Measurements from ENCODE around the gene CD3G. TPM values are rescaled to one million over a fixed set of nuclear protein-coding genes. Genes with fewer than 3 reads are reported as not detected.

Gene CD3G
- total and polyA plus RNA-seq, 2 donors (not counting 1 experiment from before 2014, with no cell fraction given), result 0.34 to 0.76 TPM

DNA sequence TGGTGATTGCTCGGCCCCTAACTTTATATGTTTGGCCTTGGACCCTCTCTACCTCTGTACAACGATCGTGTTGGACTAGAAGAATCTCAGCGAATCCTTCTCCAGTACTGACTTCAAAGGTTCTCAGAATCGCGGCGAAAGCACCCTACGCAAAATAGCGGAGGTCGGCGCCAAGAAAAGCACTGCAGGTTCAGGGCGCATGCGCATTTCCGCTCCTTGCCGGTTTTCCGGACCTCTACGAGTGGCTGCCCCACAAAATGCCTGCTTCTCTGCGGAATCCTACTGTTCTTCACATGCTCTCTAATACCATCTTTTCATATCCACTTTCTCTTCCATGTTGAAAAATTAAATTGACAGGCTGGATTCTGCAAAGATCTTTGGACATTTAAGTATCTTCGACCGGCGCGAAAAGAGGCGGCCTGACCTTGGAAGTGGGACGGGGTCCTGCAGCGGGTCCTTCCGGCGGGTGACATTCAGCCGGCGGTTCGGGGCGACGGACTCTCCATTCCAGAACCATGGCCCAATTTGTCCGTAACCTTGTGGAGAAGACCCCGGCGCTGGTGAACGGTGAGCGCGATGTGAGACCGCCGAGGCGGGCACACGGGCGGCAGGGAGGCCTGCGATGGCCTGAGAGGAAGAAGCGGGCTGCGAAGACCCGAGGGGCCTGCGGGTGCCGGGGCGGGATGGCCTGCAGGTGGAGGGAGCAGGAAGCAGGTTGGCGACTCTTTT, 57.2 kb downstream of the CD3G start, which contains the start of gene ATP5MG:
ATP5MG (plus strand) TSS at position 456 of the 729 bp plus-strand sequence; CDS start at position 516, 60 bp downstream.
- Histone ChIP-seq H3K4me3 (ENCODE audit: control extremely low read depth in 1 of 5, extremely low read depth in 1 of 5, insufficient read depth in 1 of 5, low read depth in 2 of 5, low read length in 4 of 5) (peak within 1 kb of the TSS; percentile 77 to 96 (median 81)), H2AFZ (ENCODE audit: insufficient read depth, low read depth, low read length, poor library complexity, severe bottlenecking) (peak within 1 kb of the TSS; percentile 87), H3K27me3 (replicated peaks in 1 of 4; ENCODE audit: control extremely low read depth in 1 of 4, control insufficient read depth in 3 of 4, insufficient read depth in 4 of 4, low read length in 3 of 4) (no peaks in the 10 kb centered on the region), H3K79me2 (ENCODE audit: control insufficient read depth, insufficient read depth, low read length) (peaks cover 47% of the 10 kb centered on the region), H3K4me2 (replicated peaks; ENCODE audit: low read depth, low read length, poor library complexity, severe bottlenecking) (peak within 1 kb of the TSS; percentile 72), H3K27ac (ENCODE audit: low read length in 2 of 2) (peak within 1 kb of the TSS; percentile 77 to 85), H3K4me1 (ENCODE audit: control insufficient read depth in 2 of 2, insufficient read depth in 2 of 2, low read length in 2 of 2) (peaks cover 27 to 32% of the 10 kb centered on the region in 2 donors), H3K9ac (ENCODE audit: low read length) (peak within 1 kb of the TSS; percentile 83), H4K20me1 (ENCODE audit: control insufficient read depth, insufficient read depth, low read length, poor library complexity, severe bottlenecking) (peaks cover 37% of the 10 kb centered on the region), H3K9me3 (ENCODE audit: control extremely low read depth in 1 of 3, control insufficient read depth in 2 of 3, insufficient read depth in 1 of 3, low read length in 2 of 3) (no peaks in the 10 kb centered on the region), H3K36me3 (replicated peaks in 1 of 2; ENCODE audit: control extremely low read depth in 1 of 2, control insufficient read depth in 1 of 2, extremely low read depth in 1 of 2, insufficient read depth in 2 of 2, low read length in 1 of 2) (peaks cover 10 to 23% of the 10 kb centered on the region in 2 experiments)
- DNase-seq (peak; percentile 97), ATAC-seq (ENCODE audit: low read depth) (peak; percentile 84)
- WGBS (ENCODE audit: insufficient coverage), result under 1% methylated on average over 48 of the region's 51 CpGs
- Mint-ChIP-seq H3K4me1 (peaks cover 55% of the 10 kb centered on the region), H3K27ac (peak within 1 kb of the TSS; percentile 100), H3K4me3 (peak within 1 kb of the TSS; percentile 98), H3K27me3 (no peaks in the 10 kb centered on the region), H3K9me3 (ENCODE audit: insufficient read depth) (no peaks in the 10 kb centered on the region)
- CTCF ChIA-PET, result interaction anchor here (0.8 to 2.8 kb wide), 6 partner anchors 34 to 203 kb away, joined by 3 to 18 read pairs (median 5); partner anchors contain the start of gene KMT2A
- POLR2A ChIA-PET, result interaction anchor here (1.3 kb wide), 1 partner anchor 34 kb away, joined by 28 read pairs; the partner anchor contains the start of gene KMT2A
- peak; percentile 18 for TF ChIP-seq CTCF (IDR thresholded peaks at IDR 0.05)
- no peak for TF ChIP-seq EZH2 (IDR thresholded peaks at IDR 0.05; ENCODE audit: borderline replicate concordance, insufficient read depth, low read depth, low read length, poor library complexity, severe bottlenecking)
- intact Hi-C loops (cut with micrococcal nuclease), result loop anchor here (1.0 to 5.0 kb wide), 5 partner anchors 34 to 617 kb away; partner anchors contain the start of genes ARCN1, RPS25, TRAPPC4 and UBE4A

Measured in B cell (primary cell).